Measurements from ENCODE around the gene RAI1.
A peak's percentile ranks its signal among the peaks of the same experiment; 100 is the strongest.

The RAI1 gene

GRCh38 chr17:17752089-17752820, 71.0 kb downstream of the RAI1 start:
- peak; percentile 93 for DNase-seq

GRCh38 chr17:17752821-17753321, 71.6 kb downstream of the RAI1 start:
- peak; percentile 52 for DNase-seq

GRCh38 chr17:17754719-17755686, 73.7 kb downstream of the RAI1 start:
- no peak for DNase-seq

GRCh38 chr17:17755715-17756114, 74.5 kb downstream of the RAI1 start:
- no peak for DNase-seq

- no peak for DNase-seq
Observed at GRCh38 chr17:17757391-17757791, 76.1 kb downstream of the RAI1 start.

GRCh38 chr17:17757956-17758845, 76.9 kb downstream of the RAI1 start:
- no peak for DNase-seq

- no peak for DNase-seq
Observed at GRCh38 chr17:17758941-17759563, 77.8 kb downstream of the RAI1 start.

- DNase-seq = no peak
Observed at GRCh38 chr17:17760350-17760749, 79.1 kb downstream of the RAI1 start.

GRCh38 chr17:17760872-17761550, 79.8 kb downstream of the RAI1 start:
- DNase-seq = no peak

GRCh38 chr17:17761894-17762743, 80.9 kb downstream of the RAI1 start:
- no peak for DNase-seq

- no peak for DNase-seq
Observed at GRCh38 chr17:17762744-17763105, 81.5 kb downstream of the RAI1 start.

GRCh38 chr17:17763136-17763535, 81.9 kb downstream of the RAI1 start:
- DNase-seq = no peak

- no peak for DNase-seq
Observed at GRCh38 chr17:17763734-17764133, 82.5 kb downstream of the RAI1 start.

GRCh38 chr17:17765359-17766076, 84.3 kb downstream of the RAI1 start:
- no peak for DNase-seq

GRCh38 chr17:17766077-17766743, 85.0 kb downstream of the RAI1 start:
- DNase-seq = peak; percentile 40

GRCh38 chr17:17766744-17767120, 85.5 kb downstream of the RAI1 start:
- DNase-seq = no peak

GRCh38 chr17:17767154-17767869, 86.1 kb downstream of the RAI1 start:
- DNase-seq = no peak

GRCh38 chr17:17767887-17768418, 86.7 kb downstream of the RAI1 start:
- DNase-seq = no peak
